A549 (cell line): Measurements from ENCODE around the gene TNFSF8. TPM values are rescaled to one million over a fixed set of nuclear protein-coding genes. Genes with fewer than 3 reads are reported as not detected.

Experiments
- ATAC-seq, 2 experiments: fragments of 200-7000 bp in 1 of 2; fragments of >200 bp in 1 of 2; cut with Nextera tagmentation in 1 of 2; cut with Tn5 transposase in 1 of 2; 3 replicates each; pipeline versions ENCODE4 v1.8.0 to v1.9.1; 2018 to 2020; ENCODE audit warnings: mild to moderate bottlenecking in 1 of 2, moderate library complexity in 1 of 2
- CTCF ChIA-PET: fragments of 300-600 bp; sonication (Branson Sonifier 250); formaldehyde crosslinking; extraction: SDS; loops from one replicate; lab custom pipeline; 2021; ENCODE audit warnings: antibody characterized with exemption, inconsistent platforms; lab: Yijun Ruan, JAX
- POLR2A ChIA-PET: fragments of 350-600 bp; formaldehyde crosslinking; extraction: SDS; loops from one replicate; lab custom pipeline; 2021; ENCODE audit warnings: antibody characterized with exemption, inconsistent platforms; lab: Yijun Ruan, JAX
- DNase-seq, 2 experiments: peaks; one replicate each; pipeline versions ENCODE4 v3.0.0 to v3.0.0-alpha.2; 2011 to 2016; ENCODE audit warnings: low read depth in 1 of 2, low spot score in 1 of 2
- FAIRE-seq: peaks from 2 replicates; lab custom pipeline; 2011; peaks lifted over from hg19 to GRCh38; lab: Jason Lieb, UNC
- H3K27ac ChIP-seq, 2 experiments: fragments of >200 bp; sonication (Bioruptor Twin); formaldehyde crosslinking; 3 replicates each; pipeline ENCODE4 v1.5.1; 2016 to 2017
- H3K4me1 ChIP-seq: fragments of >200 bp; sonication (Bioruptor Twin); formaldehyde crosslinking; 3 replicates; pipeline ENCODE4 v1.6.1; 2016
- H3K4me2 ChIP-seq: fragments of >200 bp; sonication (Bioruptor Twin); formaldehyde crosslinking; 3 replicates; pipeline ENCODE4 v1.6.1; 2016
- H3K4me3 ChIP-seq: fragments of >200 bp; sonication (Bioruptor Twin); formaldehyde crosslinking; 3 replicates; pipeline ENCODE4 v1.5.1; 2016
- H3K9me3 ChIP-seq: fragments of >200 bp; sonication (Bioruptor Twin); formaldehyde crosslinking; 3 replicates; pipeline ENCODE4 v1.6.1; 2016
- ATOH8 ChIP-seq: fragments of 250-450 bp; sonication (Bioruptor Pico); IDR thresholded peaks from 2 replicates; pipeline ENCODE4 v1.5.0; 2020; ENCODE audit warnings: low read depth, mild to moderate bottlenecking, moderate library complexity
- BHLHE40 ChIP-seq: IDR thresholded peaks from 2 replicates; pipeline ENCODE4 v1.6.1; 2012; ENCODE audit warnings: low read depth, low read length, inconsistent platforms
- CBX8 ChIP-seq: fragments of 200-600 bp; sonication (generic); IDR thresholded peaks from 2 replicates; pipeline ENCODE4 v1.6.1; 2016
- CHD2 ChIP-seq: fragments of 150-350 bp; IDR thresholded peaks from 2 replicates; pipeline ENCODE4 v1.6.1; 2014; ENCODE audit warnings: low read length; ENCODE audit not compliant: partially characterized antibody
- EHF ChIP-seq: fragments of 250-450 bp; sonication (Bioruptor Pico); IDR thresholded peaks from 2 replicates; pipeline ENCODE4 v1.5.0; 2020; ENCODE audit warnings: mild to moderate bottlenecking
- FOSL2 ChIP-seq, 2 experiments: fragments of 450-650 bp in 1 of 2; fragments of >200 bp in 1 of 2; sonication (Bioruptor Twin) in 1 of 2; formaldehyde crosslinking; IDR thresholded peaks; 2 replicates each; pipeline versions ENCODE4 v1.5.0 to v1.6.1; 2016 to 2020; ENCODE audit warnings: mild to moderate bottlenecking in 1 of 2, moderate library complexity in 1 of 2
- FOXS1 ChIP-seq: fragments of 250-450 bp; sonication (Bioruptor Pico); IDR thresholded peaks from 2 replicates; pipeline ENCODE4 v1.5.0; 2020; ENCODE audit warnings: mild to moderate bottlenecking, moderate library complexity
- HOXB13 ChIP-seq: fragments of 250-450 bp; sonication (Bioruptor Pico); IDR thresholded peaks from 2 replicates; pipeline ENCODE4 v1.5.0; 2020; ENCODE audit warnings: low read depth, mild to moderate bottlenecking, moderate library complexity
- JUN ChIP-seq, 2 experiments: fragments of >200 bp; sonication (Bioruptor Twin); formaldehyde crosslinking; IDR thresholded peaks; 2 replicates in 1 of 2; 3 replicates in 1 of 2; pipeline ENCODE4 v1.6.1; 2016 to 2017
- KDM1A ChIP-seq: fragments of 200-600 bp; sonication (generic); IDR thresholded peaks from 2 replicates; pipeline ENCODE4 v1.6.1; 2016; ENCODE audit warnings: low read depth, mild to moderate bottlenecking
- MAFK ChIP-seq: fragments of 450-650 bp; IDR thresholded peaks from 2 replicates; pipeline ENCODE4 v1.6.1; 2014; ENCODE audit not compliant: partially characterized antibody
- MAZ ChIP-seq: fragments of 150-350 bp; IDR thresholded peaks from 2 replicates; pipeline ENCODE4 v1.6.1; 2014; ENCODE audit warnings: antibody characterized with exemption, low read depth, low read length, borderline replicate concordance
- NR3C1 ChIP-seq: fragments of >200 bp; sonication (Bioruptor Twin); formaldehyde crosslinking; IDR thresholded peaks from 3 replicates; pipeline ENCODE4 v1.6.1; 2017
- PBX3 ChIP-seq: IDR thresholded peaks from 2 replicates; pipeline ENCODE4 v1.6.1; 2012
- PHF8 ChIP-seq: fragments of 200-600 bp; sonication (generic); IDR thresholded peaks from 2 replicates; pipeline ENCODE4 v1.6.1; 2016; ENCODE audit warnings: low read depth, mild to moderate bottlenecking, antibody characterized with exemption, moderate library complexity, borderline replicate concordance
- POLR2A ChIP-seq: IDR thresholded peaks from 2 replicates; pipeline ENCODE4 v1.6.1; 2012; ENCODE audit warnings: mild to moderate bottlenecking, low read length
- RCOR1 ChIP-seq: fragments of 150-350 bp; IDR thresholded peaks from 2 replicates; pipeline ENCODE4 v1.6.1; 2014; ENCODE audit warnings: antibody characterized with exemption, low read length, low read depth
- REST ChIP-seq: fragments of 200-600 bp; sonication (generic); IDR thresholded peaks from 2 replicates; pipeline ENCODE4 v1.6.1; 2016; ENCODE audit warnings: antibody characterized with exemption, mild to moderate bottlenecking, moderate library complexity
- SMC3 ChIP-seq: fragments of >200 bp; sonication (Bioruptor Twin); formaldehyde crosslinking; IDR thresholded peaks from 3 replicates; pipeline ENCODE4 v1.6.1; 2018; ENCODE audit warnings: inconsistent platforms
- USF2 ChIP-seq: fragments of 450-650 bp; IDR thresholded peaks from 2 replicates; pipeline ENCODE4 v1.6.1; 2014; ENCODE audit warnings: antibody characterized with exemption
- ZFP36 ChIP-seq: fragments of 450-650 bp; IDR thresholded peaks from 2 replicates; pipeline ENCODE4 v1.6.1; 2014; ENCODE audit warnings: borderline replicate concordance; ENCODE audit not compliant: partially characterized antibody
- WGBS: methylation state at CpG from one replicate; pipeline ENCODE4 v1.1.6; 2017; ENCODE audit errors: missing lambda C conversion rate; 5-methylcytosine and 5-hydroxymethylcytosine counted together
- polyA plus RNA-seq, 4 experiments: library from polyadenylated mRNA; depleted of rRNA in 3 of 4; stranded (reverse); fragments of >200 nt; fragmentation: RNase III in 1 of 4; extraction: RNeasy Plus Mini Kit Qiagen cat#74134 plus additional on column Dnase treatment in 1 of 4; gene quantifications; 2 replicates in 3 of 4; 3 replicates in 1 of 4; pipeline ENCODE4 v1.2.3, GENCODE V29; 2011 to 2017

The TNFSF8 gene
- polyA plus RNA-seq, 2 of the 4 experiments (the other 2 are of a cell fraction): not detected

GRCh38 chr9:114937516-114937915, 7.1 kb upstream of the TNFSF8 start:
- CTCF ChIA-PET: interaction anchor here (0.6 kb wide), 1 partner anchor 587 kb away, joined by 3 read pairs; no protein-coding TSS in a partner anchor
- no peaks in the 10 kb centered on the region for H3K4me1 ChIP-seq
- H3K9me3 ChIP-seq: no peaks in the 10 kb centered on the region
- DNase-seq (no peak), FAIRE-seq (no peak), ATAC-seq (no peak)
- 78% methylated on average over 3 of the region's 3 CpGs for WGBS
- no peak overlapping the region for H3K4me3 ChIP-seq
- H3K4me2 ChIP-seq: no peak overlapping the region
- TF ChIP-seq REST: no peak
- no peak for TF ChIP-seq MAZ
- no peak for TF ChIP-seq HOXB13
- TF ChIP-seq NR3C1: no peak
- TF ChIP-seq PHF8: no peak
- TF ChIP-seq USF2: no peak
- TF ChIP-seq BHLHE40: no peak
- no peak for TF ChIP-seq JUN (IDR thresholded peaks at IDR 0.05)
- TF ChIP-seq POLR2A: no peak
- no peak for TF ChIP-seq KDM1A
- POLR2A ChIA-PET: no interaction called here
- no peak overlapping the region for H3K27ac ChIP-seq

GRCh38 chr9:114936581-114936980, 6.2 kb upstream of the TNFSF8 start:
- Histone ChIP-seq H3K9me3 (no peaks in the 10 kb centered on the region), H3K4me3 (no peak overlapping the region), H3K4me2 (no peak overlapping the region), H3K27ac (no peak overlapping the region), H3K4me1 (no peaks in the 10 kb centered on the region)
- FAIRE-seq (no peak), ATAC-seq (no peak)
- ChIA-PET POLR2A (no interaction called here), CTCF (interaction anchor here (0.7 to 2.2 kb wide), 3 partner anchors 8 to 195 kb away, joined by 3 to 5 read pairs (median 4); no protein-coding TSS in a partner anchor)
- 87% methylated on average over 1 of the region's 1 CpG for WGBS
- TF ChIP-seq CBX8: no peak
- no peak for TF ChIP-seq ATOH8 (CRISPR knock-in tag)
- TF ChIP-seq REST: no peak
- TF ChIP-seq, all 56 proteins: peak for 0
- DNase-seq: no peak

GRCh38 chr9:114935119-114935518, 4.7 kb upstream of the TNFSF8 start:
- ATAC-seq (no peak), FAIRE-seq (no peak), DNase-seq (no peak)
- no peaks in the 10 kb centered on the region for H3K4me1 ChIP-seq
- WGBS: 39% methylated on average over 3 of the region's 3 CpGs
- ChIA-PET CTCF (interaction anchor here (1.1 to 2.2 kb wide), 2 partner anchors 10 to 24 kb away, joined by 5 to 6 read pairs; no protein-coding TSS in a partner anchor), POLR2A (no interaction called here)
- H3K27ac ChIP-seq: no peak overlapping the region
- H3K9me3 ChIP-seq: no peaks in the 10 kb centered on the region
- H3K4me3 ChIP-seq: no peak overlapping the region
- H3K4me2 ChIP-seq: no peak overlapping the region
- TF ChIP-seq HOXB13 (no peak), FOXS1 (CRISPR knock-in tag) (no peak), ZFP36 (no peak), USF2 (no peak), FOSL2 (IDR thresholded peaks at IDR 0.05) (no peak), FOSL2 (CRISPR knock-in tag; IDR thresholded peaks at IDR 0.05) (no peak), MAFK (no peak), RCOR1 (no peak), CHD2 (no peak), ATOH8 (CRISPR knock-in tag) (no peak), SMC3 (no peak), POLR2A (no peak), EHF (CRISPR knock-in tag) (no peak), PBX3 (no peak)
